Vagina (tissue), 2 donors: ENCODE results near the gene PNPLA1.

Source experiments
- CTCF ChIP-seq, 3 experiments: fragments of 450-650 bp in 2 of 3; fragments of 200-600 bp in 1 of 3; sonication (generic) in 1 of 3; IDR thresholded peaks; one replicate each; pipeline ENCODE4 v1.5.1; 2017 to 2019; ENCODE audit warnings: antibody characterized with exemption in 3 of 3, mild to moderate bottlenecking in 2 of 3, moderate library complexity in 2 of 3
- POLR2A ChIP-seq, 2 donors: fragments of 450-650 bp; IDR thresholded peaks; one replicate each; pipeline ENCODE4 v1.6.1; 2017; ENCODE audit warnings: antibody characterized with exemption in 2 of 2, mild to moderate bottlenecking in 2 of 2, moderate library complexity in 2 of 2

DNA sequence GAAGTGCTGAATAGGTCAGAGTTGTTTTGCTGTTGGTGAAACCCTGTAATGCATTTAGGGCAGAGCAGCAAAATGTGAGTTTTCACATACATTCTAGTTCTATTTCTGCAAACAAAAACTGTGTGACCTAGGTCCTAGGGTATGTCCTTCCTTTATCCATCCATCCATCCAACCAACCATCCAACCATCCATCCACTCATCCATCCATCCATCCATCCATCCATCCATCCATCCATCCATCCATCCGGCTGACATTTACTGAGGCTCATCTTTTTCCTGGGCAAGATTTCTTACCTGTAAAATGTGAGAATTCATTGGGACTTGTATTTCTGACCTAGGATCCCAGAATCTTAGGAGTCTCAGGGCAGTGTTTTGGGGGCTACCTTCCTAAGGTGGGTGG is 14.5 kb downstream of the PNPLA1 start:
- TF ChIP-seq CTCF (IDR thresholded peaks at IDR 0.05) (no peak), POLR2A (IDR thresholded peaks at IDR 0.05) (no peak)
